Cortex of kidney (tissue), 1 donor: Measurements from ENCODE around the gene KCNJ5.

Source experiments
- DNase-seq: peaks from one replicate; lab custom pipeline; 2025; lab: John Stamatoyannopoulos, UW

KCNJ5 gene

GRCh38 chr11:128890543-128891368 lies at the start of gene KCNJ5:
KCNJ5 (plus strand) TSS chr11:128891356; CDS start chr11:128911274, 19,918 bp downstream.
- DNase-seq: no peak

- no peak for DNase-seq
Observed at GRCh38 chr11:128841461-128842072, 49.6 kb upstream of the KCNJ5 start.

- DNase-seq: no peak
Observed at GRCh38 chr11:128843198-128843785, 47.9 kb upstream of the KCNJ5 start.

GRCh38 chr11:128845334-128845780 lies 45.8 kb upstream of the KCNJ5 start:
- no peak for DNase-seq

- DNase-seq: no peak
Observed at GRCh38 chr11:128846985-128847384, 44.2 kb upstream of the KCNJ5 start.

- DNase-seq: no peak
Observed at GRCh38 chr11:128848815-128849455, 42.2 kb upstream of the KCNJ5 start.

- no peak for DNase-seq
Observed at GRCh38 chr11:128852327-128853023, 38.7 kb upstream of the KCNJ5 start.

- DNase-seq: no peak
Observed at GRCh38 chr11:128853559-128853958, 37.6 kb upstream of the KCNJ5 start.

GRCh38 chr11:128854841-128855240 lies 36.3 kb upstream of the KCNJ5 start:
- DNase-seq: no peak

- DNase-seq: no peak
Observed at GRCh38 chr11:128856241-128856640, 34.9 kb upstream of the KCNJ5 start.

GRCh38 chr11:128857341-128857740 lies 33.8 kb upstream of the KCNJ5 start:
- DNase-seq: no peak

GRCh38 chr11:128859563-128860441 lies 31.4 kb upstream of the KCNJ5 start:
- no peak for DNase-seq

- no peak for DNase-seq
Observed at GRCh38 chr11:128860571-128861361, 30.4 kb upstream of the KCNJ5 start.

- no peak for DNase-seq
Observed at GRCh38 chr11:128862406-128862805, 28.8 kb upstream of the KCNJ5 start.

- DNase-seq: no peak
Observed at GRCh38 chr11:128862908-128863660, 28.1 kb upstream of the KCNJ5 start.

- DNase-seq: no peak
Observed at GRCh38 chr11:128865490-128865889, 25.7 kb upstream of the KCNJ5 start.

GRCh38 chr11:128867277-128867676 lies 23.9 kb upstream of the KCNJ5 start, which contains the start of gene KCNJ1:
KCNJ1 (minus strand) TSS chr11:128867296; CDS start chr11:128840243, 27,053 bp downstream.
- DNase-seq: no peak

- no peak for DNase-seq
Observed at GRCh38 chr11:128868841-128869671, 22.1 kb upstream of the KCNJ5 start.
